NCI-H446 treated with DMSO at 0.1 percent for 48 hours (cell line): ENCODE measurements around the gene MYOG.

Experiments used
- DNase-seq: peaks from one replicate; lab custom pipeline; 2025; lab: John Stamatoyannopoulos, UW

The MYOG gene

GRCh38 chr1:203090421-203091198 lies 4.8 kb upstream of the MYOG start:
- DNase-seq = no peak

- DNase-seq = no peak
Observed at GRCh38 chr1:203089651-203090045, 3.8 kb upstream of the MYOG start.

- no peak for DNase-seq
Observed at GRCh38 chr1:203089001-203089650, 3.3 kb upstream of the MYOG start.

- DNase-seq = no peak
Observed at GRCh38 chr1:203088441-203088840, 2.6 kb upstream of the MYOG start.

- DNase-seq = no peak
Observed at GRCh38 chr1:203086992-203087763, 1.4 kb upstream of the MYOG start.

- no peak for DNase-seq
Observed at GRCh38 chr1:203084588-203085527, 954 bp downstream of the MYOG start.

GRCh38 chr1:203083463-203083921 lies 2.3 kb downstream of the MYOG start:
- no peak for DNase-seq

- DNase-seq = no peak
Observed at GRCh38 chr1:203082571-203083462, 3.0 kb downstream of the MYOG start.

- no peak for DNase-seq
Observed at GRCh38 chr1:203082231-203082505, 3.6 kb downstream of the MYOG start.

- DNase-seq = no peak
Observed at GRCh38 chr1:203081465-203082230, 4.2 kb downstream of the MYOG start.

- no peak for DNase-seq
Observed at GRCh38 chr1:203080456-203080855, 5.4 kb downstream of the MYOG start.

GRCh38 chr1:203078478-203078877 lies 7.3 kb downstream of the MYOG start:
- DNase-seq = no peak

- DNase-seq = no peak
Observed at GRCh38 chr1:203077956-203078355, 7.9 kb downstream of the MYOG start.

GRCh38 chr1:203077367-203077766 lies 8.4 kb downstream of the MYOG start:
- no peak for DNase-seq

GRCh38 chr1:203076031-203076511 lies 9.7 kb downstream of the MYOG start:
- DNase-seq = no peak

GRCh38 chr1:203075236-203076030 lies 10.4 kb downstream of the MYOG start:
- DNase-seq = no peak

GRCh38 chr1:203074610-203075009 lies 11.2 kb downstream of the MYOG start:
- no peak for DNase-seq

- DNase-seq = no peak
Observed at GRCh38 chr1:203073469-203073868, 12.3 kb downstream of the MYOG start.

GRCh38 chr1:203072911-203073310 lies 12.9 kb downstream of the MYOG start:
- DNase-seq = no peak
